Measurements from ENCODE around the gene MREG.
A peak's percentile ranks its signal among the peaks of the same experiment; 100 is the strongest.

Gene MREG

GRCh38 chr2:215951558-215951957 lies 61.8 kb downstream of the MREG start:
- no peak for TF ChIP-seq CTCF (IDR thresholded peaks at IDR 0.05; ENCODE audit: extremely low read depth, insufficient read depth, missing control alignments)
- no peak for DNase-seq (ENCODE audit: low spot score)
- in situ Hi-C loops (cut with MboI; ENCODE audit: low pct_unique_long_range_greater_than_20kb, low sequenced_read_pairs, unreplicated experiment): loop anchor here (5.0 kb wide), 1 partner anchor 66 kb away; no protein-coding TSS in a partner anchor

- peak; percentile 58 for TF ChIP-seq CTCF (IDR thresholded peaks at IDR 0.05; ENCODE audit: extremely low read depth, insufficient read depth, missing control alignments)
- in situ Hi-C loops (cut with MboI; ENCODE audit: low pct_unique_long_range_greater_than_20kb, low sequenced_read_pairs, unreplicated experiment): loop anchor here (5.0 kb wide), 1 partner anchor 67 kb away; no protein-coding TSS in a partner anchor
- DNase-seq (ENCODE audit: low spot score): peak; percentile 50
Measured at GRCh38 chr2:215949991-215950404, 63.4 kb downstream of the MREG start.

- in situ Hi-C loops (cut with MboI; ENCODE audit: low pct_unique_long_range_greater_than_20kb, low sequenced_read_pairs, unreplicated experiment): no loop called here
- DNase-seq (ENCODE audit: low spot score): no peak
Measured at GRCh38 chr2:215948051-215948450, 65.3 kb downstream of the MREG start.

GRCh38 chr2:215946586-215946985 lies 66.8 kb downstream of the MREG start:
- no peak for DNase-seq (ENCODE audit: low spot score)
- no peak for TF ChIP-seq CTCF (IDR thresholded peaks at IDR 0.05; ENCODE audit: extremely low read depth, insufficient read depth, missing control alignments)
- in situ Hi-C loops (cut with MboI; ENCODE audit: low pct_unique_long_range_greater_than_20kb, low sequenced_read_pairs, unreplicated experiment): no loop called here

More at GRCh38 chr2:215948051-215948450, 65.3 kb downstream of the MREG start:
- no peak for TF ChIP-seq CTCF (IDR thresholded peaks at IDR 0.05; ENCODE audit: extremely low read depth, insufficient read depth, missing control alignments)

- in situ Hi-C loops (cut with MboI; ENCODE audit: low pct_unique_long_range_greater_than_20kb, low sequenced_read_pairs, unreplicated experiment): no loop called here
- DNase-seq (ENCODE audit: low spot score): no peak
- TF ChIP-seq CTCF (IDR thresholded peaks at IDR 0.05; ENCODE audit: extremely low read depth, insufficient read depth, missing control alignments): no peak
Measured at GRCh38 chr2:215942194-215942593, 71.2 kb downstream of the MREG start.

GRCh38 chr2:215941726-215942125 lies 71.6 kb downstream of the MREG start:
- no peak for DNase-seq (ENCODE audit: low spot score)
- TF ChIP-seq CTCF (IDR thresholded peaks at IDR 0.05; ENCODE audit: extremely low read depth, insufficient read depth, missing control alignments): no peak
- in situ Hi-C loops (cut with MboI; ENCODE audit: low pct_unique_long_range_greater_than_20kb, low sequenced_read_pairs, unreplicated experiment): no loop called here
